T-helper 2 cell treated with Interferon-gamma antibody and Interleukin-4, amounts not matched to agents 100 ng/mL and 5 ng/mL, for 36 hours (primary cell): ENCODE measurements around the gene C5. TPM values are rescaled to one million over a fixed set of nuclear protein-coding genes. Genes with fewer than 3 reads are reported as not detected.

Experiments
- intact Hi-C: fragments of 100-400 bp; cut with micrococcal nuclease; formaldehyde crosslinking; loops from one replicate; pipeline ENCODE4 v1.15.1; 2023
- total RNA-seq: library from RNA; stranded (reverse); gene quantifications from 2 replicates; pipeline ENCODE4 v1.2.3, GENCODE V29; 2022

C5 gene
- total RNA-seq, 1 donor from 2014 or later = 1.5 TPM

DNA sequence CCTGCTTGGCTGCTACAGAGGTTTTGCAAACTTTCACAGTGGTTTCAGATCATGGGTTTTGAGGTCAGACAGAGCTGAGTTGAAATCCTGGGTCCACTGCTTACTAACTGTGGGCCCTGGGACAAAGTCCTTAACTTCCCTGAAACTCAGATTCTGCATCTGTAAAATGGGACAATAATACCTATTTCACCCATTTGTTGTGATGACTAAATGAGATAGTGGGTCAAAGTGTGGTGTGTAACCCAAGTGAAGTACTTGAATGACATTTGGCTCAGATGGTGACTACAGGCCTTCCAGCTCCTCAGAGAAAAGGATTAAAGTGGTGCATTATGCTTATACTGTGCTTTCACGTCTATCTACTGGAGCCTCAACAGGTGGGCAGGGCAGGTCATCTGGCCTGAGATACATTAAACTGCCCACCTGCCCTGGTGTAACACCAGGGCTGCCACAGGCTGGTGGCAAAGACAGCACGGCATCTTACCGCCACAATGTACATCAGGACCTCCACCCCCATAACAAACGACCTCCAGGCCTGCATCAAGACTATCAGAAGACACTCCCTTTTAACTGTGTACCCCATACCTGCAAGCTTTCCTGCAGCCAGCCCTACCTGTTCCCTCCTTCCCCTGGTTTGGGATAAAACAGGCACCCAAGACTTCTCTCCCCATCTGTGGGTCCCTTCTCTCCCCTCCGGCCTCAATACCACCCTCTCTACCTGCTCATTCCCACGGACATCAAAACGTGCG is 122.6 kb downstream of the C5 start:
- intact Hi-C loops = loop anchor here (2.0 to 5.0 kb wide), 5 partner anchors 135 to 275 kb away; partner anchors contain the start of genes CNTRL, FBXW2, MEGF9 and RAB14

DNA sequence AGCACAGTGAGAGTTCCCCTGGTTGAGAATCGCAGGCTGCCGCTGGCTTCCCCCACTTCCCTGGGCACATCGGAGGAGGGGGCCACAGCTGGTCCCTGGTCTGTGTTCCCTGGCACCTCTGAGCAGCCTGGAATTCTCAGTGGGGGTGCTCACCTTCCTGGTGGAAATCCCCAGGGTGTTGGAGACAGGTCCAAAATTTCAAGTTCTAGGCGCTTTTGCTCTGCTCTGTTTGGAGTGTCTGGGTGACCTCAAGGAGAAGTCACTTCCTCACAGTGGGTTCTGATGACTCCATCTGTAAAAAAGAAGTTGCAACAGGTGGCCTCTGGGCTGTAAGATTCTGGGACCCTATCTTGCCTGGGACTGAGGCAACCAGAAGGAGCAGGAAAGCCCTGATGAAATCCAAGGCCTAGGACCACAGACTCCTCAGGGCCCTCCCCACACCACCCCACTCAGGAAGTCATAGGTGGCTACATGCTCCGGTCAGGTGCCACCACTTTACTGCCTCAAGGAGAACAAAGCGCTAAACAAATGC is 123.6 kb downstream of the C5 start, which contains the start of gene TRAF1:
Gene TRAF1 (minus strand): TSS at position 400 of the 532 bp plus-strand sequence. CDS start 721 bp downstream, outside the sequence.
- intact Hi-C loops = loop anchor here (1.0 to 5.0 kb wide), 6 partner anchors 36 to 276 kb away; partner anchors contain the start of genes CNTRL, FBXW2, MEGF9 and RAB14

DNA sequence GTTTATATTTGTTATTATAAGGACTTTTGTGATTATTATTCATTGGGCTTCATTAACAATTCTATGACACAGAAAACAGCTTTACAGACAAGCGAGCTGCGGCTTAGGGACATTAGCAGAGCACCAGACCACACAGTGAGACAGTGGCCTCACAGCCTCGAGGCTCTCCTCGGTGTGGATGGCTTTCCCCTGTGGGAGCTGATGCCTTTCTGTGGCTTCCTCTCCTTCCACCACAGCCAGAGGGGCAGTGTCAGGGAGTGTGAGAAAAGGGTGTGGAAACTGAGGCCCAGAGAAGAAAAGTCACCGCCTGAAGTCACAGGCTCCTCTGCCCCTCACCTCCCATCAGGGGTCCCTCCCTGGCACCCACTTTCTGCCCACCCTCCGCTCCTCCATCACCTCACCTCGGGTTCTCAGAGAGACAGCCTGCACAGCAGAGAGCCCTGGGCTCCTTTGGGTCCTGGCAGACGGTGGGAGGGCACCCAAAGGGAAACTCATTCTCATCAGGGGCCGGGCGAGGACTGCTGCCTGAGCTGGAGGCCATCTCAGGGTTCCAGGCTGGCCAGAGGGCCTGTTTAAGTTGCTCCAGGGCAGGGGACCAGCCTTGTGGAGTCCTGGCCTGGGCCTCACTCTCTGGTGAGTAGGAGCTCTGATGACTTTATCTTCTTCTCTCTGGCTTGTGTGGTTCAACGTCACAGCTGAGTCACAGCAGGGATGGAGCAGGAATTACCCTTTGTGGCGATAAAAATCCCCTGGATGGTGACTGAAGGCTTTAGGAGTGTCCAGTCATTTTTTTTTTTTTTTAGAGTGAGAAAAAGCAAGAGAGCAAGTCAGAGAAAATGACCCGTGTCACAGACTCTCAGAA is 124.3 kb downstream of the C5 start:
- intact Hi-C loops = loop anchor here (1.0 to 5.0 kb wide), 7 partner anchors 9 to 277 kb away; partner anchors contain the start of genes CNTRL, FBXW2, MEGF9 and RAB14

DNA sequence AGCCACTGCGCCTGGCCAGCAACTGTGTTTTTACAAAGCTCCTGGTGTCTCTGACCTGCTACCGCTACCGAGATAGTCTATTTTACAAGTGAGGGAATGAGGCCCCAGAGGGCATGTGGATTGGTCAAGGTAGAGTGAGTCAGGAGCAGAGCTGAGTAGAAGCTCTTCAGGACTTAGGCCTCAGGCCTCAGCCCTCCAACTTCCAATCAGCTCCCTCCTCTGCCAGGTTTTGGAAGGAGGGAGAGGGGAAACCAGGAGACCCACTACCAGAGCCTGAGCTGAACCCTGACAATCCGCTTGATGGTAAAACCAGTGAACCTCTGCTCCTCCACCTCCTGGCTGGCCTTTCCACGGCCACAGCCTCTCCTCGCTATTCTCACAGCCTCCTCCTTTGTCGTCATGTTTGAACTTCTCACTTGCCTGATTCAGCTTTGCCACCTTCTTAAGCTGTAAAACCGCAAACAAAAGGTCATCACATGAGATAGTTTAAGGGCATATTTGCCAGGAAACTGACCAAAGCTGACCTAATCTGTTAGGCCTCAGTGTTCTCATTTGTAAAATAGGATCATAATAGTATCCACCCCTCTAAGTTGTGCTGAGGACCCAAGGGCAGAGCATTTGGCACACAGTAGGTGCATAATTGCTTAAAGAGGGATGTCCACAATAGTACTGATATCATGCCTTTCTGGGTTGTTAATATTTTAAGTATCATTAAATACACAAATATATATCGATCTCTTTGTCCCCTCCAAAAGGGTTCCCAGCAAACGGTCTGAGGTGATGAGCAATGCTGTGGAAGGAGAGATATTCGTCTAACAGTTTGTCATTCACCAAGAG is 125.2 kb downstream of the C5 start:
- intact Hi-C loops = loop anchor here (1.0 to 5.0 kb wide), 5 partner anchors 9 to 277 kb away; partner anchors contain the start of genes CNTRL, FBXW2, MEGF9 and RAB14

DNA sequence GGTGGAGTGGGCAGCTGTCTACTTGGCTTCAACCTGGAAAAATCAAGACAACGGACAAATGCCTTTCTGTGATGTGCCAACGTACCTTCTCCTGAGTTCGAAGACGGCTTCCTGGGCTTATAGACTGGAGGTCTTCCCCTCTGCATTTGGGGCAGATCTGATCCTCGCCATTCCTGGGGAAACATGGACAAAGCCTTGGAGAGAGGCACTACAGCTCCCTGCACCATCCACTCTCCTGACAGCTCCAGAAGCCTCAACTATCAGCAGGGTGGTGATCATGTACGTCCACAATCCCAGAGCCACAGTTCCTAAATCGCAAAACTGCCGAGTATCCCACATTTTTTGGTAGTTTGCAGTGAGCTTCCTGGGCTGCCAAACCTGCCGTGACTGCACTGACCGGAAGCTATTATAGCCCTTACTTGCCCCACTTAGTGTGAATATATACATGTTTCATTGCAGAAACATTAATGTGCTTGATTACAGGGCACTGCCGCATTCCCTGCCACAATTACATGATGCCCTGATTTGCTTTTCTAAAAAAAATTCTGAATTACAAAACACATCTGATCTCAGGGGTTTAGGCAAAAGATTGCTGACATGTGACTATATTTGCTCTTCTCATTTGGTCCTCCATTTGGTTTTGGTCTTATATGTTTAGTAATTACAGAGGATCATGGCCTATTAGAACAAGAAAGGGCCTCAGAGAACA is 126.3 kb downstream of the C5 start:
- intact Hi-C loops = no loop called here

DNA sequence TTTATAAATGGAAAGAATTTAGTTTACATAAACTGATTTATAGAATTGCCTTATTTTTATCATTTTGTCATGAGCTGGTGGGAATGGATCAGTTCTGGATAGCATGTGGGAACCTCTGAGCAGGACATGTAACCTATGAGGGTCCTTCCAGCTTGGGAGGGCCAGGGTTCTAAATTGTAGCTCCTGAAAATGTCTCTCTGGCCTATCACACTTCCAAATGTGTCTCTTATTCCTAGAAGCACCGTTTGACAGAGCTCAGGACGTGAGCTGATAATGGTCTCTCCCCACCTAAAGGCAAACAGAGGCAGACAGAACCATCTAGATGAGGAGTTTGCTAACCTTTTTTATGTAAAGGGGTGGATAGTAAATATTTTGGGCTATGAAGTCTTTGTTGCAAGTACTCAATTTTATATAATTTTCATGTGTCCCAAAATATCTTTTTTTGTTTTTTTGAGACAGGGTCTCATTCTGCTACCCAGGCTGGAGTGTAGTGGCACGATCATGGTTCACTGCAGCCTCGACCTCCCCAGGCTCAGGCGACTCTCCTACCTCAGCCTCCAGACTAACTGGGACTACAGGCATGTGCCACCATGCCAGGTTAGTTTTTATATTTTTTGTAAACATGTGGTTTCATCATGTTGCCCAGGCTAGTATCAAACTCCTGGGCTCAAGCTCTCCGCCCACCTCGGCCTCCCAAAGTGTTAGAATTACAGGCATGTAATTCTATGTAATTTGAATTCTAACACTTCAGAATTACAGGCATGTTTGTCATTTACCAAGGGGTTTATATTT is 127.5 kb downstream of the C5 start:
- intact Hi-C loops = no loop called here

DNA sequence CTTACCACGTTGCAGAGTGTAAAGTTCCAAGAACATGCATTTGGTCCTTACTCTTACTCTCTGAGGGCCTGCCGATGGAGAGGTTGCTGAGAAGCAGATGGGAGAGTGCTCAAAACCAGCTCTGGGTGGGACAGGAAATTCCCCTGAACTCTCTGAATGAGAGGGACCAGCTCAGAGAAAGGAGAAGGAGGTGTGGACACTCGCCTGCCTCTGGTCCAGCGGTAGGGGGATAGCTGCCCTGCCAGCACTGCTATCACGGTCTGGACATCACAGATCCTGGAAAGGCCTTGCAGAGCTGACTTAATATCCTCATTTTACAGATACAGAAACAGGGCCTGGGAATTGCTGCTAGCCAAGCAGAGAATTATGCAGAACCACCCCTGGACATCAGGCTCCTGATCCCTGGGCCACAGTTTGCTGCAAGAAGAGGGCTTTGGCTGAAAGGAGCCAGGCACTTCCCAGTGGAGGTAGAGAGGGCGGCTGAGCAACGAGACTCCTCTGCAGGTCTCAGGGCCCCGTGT is 128.4 kb downstream of the C5 start:
- intact Hi-C loops = no loop called here

DNA sequence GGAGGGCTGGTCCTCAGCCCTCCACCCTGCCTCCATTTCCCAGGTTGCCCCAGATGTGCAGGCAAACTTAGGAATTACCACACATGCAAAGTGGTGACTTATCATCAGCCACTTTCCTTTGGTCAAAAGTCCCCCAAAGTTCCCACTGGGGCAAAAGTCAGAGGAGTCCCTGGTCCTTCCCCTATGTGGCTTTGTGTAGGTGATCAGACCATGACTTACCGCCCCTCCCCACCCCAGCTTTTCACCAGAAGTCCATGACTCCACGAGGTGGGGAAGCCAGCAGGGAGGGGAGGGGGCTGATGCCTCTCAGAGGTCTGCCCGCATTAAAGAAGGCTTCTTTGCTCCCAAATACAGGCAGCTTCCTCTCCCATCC is 129.3 kb downstream of the C5 start:
- intact Hi-C loops = no loop called here

DNA sequence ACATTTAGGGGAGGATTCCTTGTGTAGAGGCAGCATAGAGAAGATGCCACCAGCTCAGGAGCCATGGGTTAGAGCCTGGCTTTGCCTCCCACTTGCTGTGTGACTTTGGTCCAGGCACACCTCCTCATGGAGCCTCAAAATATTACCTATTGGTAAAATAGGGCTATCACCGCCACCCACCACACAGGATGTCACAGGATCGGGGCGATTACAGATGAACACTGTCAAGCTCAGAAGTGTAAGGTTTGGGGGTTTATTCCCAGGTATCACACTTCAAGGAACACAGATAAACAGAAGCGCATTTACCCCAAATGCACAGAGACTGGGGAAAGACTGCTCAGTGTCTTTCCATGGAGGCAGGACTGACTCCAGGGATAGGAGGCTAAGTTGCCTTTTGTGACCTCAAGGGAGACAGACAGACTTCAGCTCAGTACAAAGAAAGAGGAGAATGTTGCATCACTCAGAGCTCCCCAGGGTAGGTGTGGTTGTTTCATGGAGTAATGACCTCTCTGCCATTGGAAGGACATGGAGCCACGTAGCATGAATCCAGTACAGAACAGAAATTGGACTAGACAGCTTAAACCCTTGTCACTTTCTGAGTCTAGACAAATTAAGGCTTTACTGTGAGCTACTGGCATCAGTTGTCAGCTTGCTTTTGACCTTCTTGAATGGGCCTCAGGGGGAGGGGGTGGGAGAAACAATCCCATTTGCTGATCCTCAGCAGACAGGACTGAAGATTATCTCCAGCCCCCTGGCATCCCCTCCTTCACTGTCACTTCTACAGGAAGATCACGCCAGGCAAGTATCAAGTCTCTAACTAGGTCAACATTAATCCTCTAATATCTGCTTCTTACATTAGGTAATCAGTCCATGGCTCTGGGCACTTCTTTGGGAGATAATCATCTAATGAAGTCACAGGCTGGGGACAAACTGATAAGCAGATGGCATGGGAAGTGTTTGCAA is 130.0 kb downstream of the C5 start:
- intact Hi-C loops = no loop called here

DNA sequence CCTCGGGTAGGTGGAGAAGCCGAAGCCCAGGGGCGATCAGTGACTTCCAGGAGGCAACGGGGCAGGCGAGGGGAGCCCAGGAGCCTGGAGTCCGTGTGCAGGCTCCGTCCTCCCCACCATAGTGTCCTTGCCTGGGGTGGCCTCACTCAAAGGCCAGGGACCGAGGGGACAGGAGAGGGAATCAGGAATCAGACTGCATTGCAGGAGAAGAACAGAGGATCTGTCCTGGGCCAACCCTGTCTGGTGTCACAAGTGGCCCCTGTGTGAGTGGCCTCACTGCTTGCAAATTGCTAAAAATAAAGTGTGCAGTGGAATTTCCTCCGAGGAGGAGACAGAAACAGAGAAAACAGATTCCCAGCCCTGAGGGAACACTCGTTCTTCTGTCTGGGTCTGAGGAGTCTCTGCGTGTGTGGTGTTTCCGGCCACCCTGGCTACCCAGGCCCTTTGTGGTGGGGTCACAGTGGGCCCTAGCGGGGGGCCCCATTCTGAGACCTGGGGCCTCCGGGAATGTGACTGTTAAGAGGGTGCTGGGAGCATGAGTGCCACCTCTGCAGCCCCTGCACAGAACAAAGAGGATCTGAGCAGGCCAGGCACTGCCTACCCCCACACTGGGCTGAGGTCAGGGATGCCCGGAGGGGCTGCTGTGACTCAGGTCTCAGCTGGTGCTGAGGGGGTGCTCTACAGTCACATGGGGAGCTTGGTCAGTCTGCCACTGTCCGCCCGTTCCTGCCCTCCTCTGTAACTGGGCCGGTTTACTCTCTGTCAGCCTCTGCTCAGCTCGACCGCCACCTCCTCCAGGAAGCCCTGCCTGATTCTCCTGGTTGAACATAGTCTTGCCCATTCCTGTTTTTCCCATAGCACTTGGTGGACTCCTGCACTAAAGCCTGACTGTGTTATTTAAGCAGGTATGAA is 130.9 kb downstream of the C5 start:
- intact Hi-C loops = no loop called here

DNA sequence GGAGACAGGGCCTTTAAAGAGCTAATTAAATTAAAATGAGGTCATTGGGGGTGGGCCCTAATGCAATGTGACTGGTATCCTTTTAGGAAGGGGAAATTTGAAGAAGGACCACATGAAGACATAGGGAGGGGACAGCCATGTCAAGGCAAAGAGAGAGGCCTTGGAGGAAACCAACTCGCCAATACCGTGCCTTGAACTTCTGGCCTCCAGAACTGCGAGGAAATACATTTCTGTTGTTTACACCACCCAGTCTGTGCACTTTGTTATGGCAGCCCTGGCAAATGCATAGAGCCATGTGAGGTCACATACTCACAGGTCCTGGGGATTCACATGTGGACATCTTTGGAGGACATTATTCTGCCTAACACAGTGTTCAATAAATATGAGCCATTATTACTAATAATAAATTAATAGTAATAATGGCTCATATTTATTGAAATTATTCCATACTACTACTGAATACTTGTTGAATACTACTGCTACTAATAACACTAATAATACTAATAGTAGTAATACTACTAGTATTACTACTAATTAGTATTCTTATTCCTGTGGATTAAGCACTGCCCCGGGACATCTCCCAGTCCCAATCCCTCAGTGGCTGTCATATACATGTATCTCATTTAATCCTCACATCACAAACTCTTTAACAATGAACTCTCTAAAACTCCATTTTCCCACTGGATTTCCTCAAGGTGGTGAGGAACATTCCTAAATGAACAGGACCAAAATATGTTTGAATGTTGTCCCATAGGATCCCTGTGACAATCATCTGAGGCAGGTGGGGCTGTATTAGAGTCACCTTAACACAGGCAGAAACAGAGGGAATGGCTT is 131.9 kb downstream of the C5 start:
- intact Hi-C loops = no loop called here

DNA sequence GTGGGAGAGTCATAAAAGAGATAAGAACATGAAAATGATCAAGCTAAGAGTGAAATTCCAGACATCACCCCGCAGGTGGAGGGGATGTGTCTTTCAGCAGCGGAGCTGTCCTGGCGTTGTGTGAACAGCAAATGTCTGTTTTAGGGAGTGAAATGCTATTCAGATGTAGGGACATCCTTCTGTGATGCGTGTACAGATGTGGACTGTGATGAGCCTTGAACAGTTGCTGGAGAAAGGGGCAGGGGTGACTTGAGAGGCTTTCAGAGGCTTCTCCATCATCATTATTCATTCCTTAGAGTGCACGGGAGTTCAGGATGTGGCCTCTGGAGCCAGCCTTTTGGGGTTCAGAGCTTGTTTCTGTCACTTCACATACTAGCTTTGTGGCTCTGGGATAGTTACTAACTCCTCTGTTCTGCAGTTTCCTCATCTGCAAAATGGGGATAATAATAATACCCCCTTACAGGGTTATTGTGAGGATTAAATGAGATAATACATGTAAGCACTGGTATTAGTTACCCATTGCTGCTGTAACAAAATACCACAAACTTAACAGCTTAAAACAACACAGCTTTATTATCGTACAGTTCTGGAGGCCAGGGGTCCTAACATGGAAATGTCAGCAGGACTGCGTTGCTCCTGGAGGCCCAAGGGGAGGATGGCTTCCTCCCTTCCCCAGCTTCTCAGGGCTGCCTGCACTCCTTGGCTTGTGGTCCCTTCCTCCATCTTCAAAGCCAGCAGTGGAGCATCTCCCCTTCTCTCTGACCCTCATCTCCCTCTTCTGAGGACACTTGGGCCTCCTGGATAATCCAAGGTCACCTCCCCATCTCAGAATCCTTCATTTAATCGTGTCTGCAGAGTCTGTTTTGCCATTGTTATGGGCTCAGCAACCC is 132.8 kb downstream of the C5 start:
- intact Hi-C loops = loop anchor here (1.0 kb wide), 2 partner anchors 8 to 13 kb away; no protein-coding TSS in a partner anchor

DNA sequence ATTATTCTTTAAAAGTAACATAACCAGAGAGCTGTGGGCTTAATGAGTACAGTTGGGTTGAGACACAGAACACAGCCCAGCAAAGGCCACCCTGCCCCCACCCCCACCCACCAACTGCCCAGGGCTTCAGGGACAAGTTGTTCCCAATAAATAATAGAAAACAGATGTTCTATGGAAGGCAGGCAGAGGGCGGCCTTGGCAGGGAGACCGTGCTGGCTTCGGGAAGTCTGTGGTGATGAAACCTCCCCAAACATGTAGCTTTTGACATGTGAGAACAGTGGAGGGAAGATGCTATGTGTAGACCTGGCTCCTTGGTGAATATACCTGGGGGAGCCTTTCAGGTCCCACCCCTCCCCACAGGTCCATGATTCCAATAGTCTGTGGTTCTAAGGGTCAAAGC is 133.5 kb downstream of the C5 start:
- intact Hi-C loops = loop anchor here (1.0 kb wide), 2 partner anchors 9 to 12 kb away; no protein-coding TSS in a partner anchor

DNA sequence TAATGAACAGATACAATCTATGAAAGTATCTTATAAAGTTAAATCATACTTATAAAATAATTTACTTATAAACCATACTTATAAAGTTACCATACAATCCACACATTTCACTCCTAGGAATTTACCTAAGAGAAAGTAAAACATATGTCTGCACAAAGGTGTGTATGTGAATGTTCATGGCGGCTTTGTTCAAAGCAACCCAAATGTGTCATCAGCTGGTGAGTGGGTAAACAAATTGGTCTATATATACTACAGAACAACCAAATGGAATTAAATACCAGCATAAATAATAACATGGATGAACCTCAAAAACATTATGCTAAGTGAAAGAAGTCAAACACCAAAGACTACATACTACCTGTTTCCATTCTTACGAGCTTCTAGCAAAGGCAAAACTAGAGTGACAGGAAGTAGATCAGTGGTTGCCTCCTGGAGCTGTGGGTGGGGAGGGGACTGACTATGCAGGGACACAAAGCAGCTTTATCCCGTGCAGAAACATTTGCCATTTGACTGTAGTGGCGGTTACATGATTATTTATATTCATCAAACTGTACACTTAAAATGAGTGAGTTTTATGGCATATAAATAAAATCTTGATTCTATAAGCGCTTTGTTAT is 134.1 kb downstream of the C5 start:
- intact Hi-C loops = loop anchor here (1.0 kb wide), 2 partner anchors 9 to 12 kb away; no protein-coding TSS in a partner anchor
